LHCN-M2 (cell line): ENCODE measurements around the gene TAP1. TPM values are rescaled to one million over a fixed set of nuclear protein-coding genes. Genes with fewer than 3 reads are reported as not detected.

Experiments used
- DNase-seq: peaks from one replicate; pipeline ENCODE4 v3.0.0-alpha.2; 2012; ENCODE audit warnings: low read depth
- total RNA-seq: library from RNA; depleted of rRNA; stranded (reverse); fragments of >200 nt; gene quantifications from 2 replicates; pipeline ENCODE4 v1.2.3, GENCODE V29; 2014

The TAP1 gene
- total RNA-seq, 1 experiment from 2014 or later = 56.2 TPM

DNA sequence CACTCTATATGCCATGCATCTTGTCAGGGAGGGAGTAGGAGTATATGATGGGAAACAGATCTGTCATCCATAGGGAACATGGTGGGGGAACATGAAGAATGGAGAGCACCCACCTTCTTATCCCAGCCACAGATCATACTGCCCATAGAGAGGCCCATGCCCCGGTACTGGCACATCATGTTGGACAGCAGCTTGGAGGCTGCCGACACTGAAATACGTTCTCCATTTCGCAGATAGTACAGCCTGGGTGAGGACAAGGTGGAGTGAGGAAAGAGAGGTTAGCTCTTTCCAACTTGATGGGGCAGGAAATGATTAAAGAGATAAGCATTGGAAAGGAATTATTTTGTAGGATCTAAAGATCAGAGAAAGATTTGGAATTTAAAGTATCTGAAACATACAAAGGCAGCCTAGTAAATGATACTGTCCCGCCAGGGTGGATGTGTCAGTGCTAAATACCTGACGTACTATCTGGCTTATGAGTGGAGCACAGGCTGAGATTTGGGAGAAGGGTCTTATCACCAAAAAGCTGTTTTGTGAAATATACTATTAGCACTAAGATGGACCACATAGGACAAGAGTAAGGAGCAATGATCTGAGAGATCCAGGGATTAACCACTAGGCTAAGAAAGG lies 11.4 kb downstream of the TAP1 start:
- DNase-seq = no peak

DNA sequence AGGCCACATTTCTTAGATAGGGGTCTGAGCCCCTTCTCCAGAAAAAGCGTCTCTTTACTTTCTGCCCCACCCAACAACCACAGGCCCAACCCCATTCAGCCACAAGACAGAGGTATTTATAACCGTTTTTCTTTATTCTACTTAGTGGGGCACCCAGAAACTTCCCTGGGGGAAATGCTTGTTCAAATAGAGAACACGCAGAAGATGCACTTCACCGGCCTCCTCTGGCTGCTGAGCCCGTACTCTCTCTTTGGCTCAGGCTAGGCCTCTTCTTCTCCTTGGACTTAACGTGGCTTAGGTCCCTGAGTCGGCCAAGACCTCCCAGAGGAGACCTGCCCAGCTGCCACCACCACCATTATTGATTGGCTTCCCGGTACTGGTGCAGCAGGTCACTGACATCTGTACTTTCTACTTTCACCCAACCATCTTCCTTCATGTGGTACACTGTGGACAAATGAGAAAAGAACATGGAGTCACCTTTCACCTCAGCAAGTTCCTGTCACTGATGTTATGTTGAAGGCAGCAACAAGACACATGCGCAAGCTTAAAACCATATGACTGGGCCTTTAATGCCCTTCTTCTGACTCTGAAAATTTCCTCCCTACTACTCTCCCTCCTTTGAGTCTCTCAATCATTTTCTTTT lies 12.8 kb downstream of the TAP1 start:
- no peak for DNase-seq

- DNase-seq = no peak
Observed at GRCh38 chr6:32839356-32839755, 14.1 kb downstream of the TAP1 start.

GRCh38 chr6:32838114-32838958 lies 15.2 kb downstream of the TAP1 start, which contains the start of gene TAP2:
TSS of gene TAP2 (minus strand) at chr6:32838739. CDS start at chr6:32838233, 506 bp downstream.
- DNase-seq = peak; percentile 92

DNA sequence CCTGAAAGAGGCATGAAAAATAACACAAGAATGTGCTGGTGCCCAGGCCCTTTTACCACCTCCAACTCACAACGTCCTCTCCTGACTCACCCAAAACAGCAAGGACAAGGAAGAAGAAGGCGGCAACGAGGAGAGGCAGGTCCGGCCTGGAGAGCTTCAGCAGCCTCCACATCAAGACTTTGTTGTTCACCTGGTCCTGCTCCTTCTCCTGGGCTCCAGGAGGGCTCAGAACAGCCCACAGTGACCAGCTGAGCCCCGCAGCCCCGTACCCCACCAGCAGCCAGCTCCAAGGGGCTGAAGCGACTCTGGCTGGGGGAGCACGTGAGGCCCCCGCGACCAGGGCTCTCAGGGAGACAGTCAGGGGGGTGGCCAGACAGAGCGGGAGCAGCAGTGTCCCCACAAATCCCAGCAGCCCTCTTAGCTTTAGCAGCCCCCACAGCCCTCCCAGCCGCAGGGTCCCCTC lies 15.8 kb downstream of the TAP1 start:
- no peak for DNase-seq

DNA sequence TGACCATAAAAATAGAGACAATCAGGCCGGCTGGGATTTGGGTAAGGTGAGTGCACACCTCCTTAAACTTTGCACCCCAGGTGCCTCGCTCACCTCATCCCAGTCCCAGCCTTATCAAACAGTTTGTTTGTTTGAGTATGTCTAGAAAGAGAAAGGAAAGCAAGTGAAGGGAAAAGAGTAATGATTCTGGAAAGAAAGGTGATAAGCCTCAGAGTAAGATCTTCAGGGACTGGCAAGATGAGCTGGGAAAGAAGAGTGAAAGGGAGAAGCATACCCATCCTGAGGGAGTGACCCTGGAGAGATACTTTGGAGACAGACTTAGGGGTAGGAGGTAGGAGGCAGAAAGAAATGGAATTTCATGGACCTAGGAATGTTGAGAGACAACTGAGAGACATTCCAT lies 16.6 kb downstream of the TAP1 start:
- no peak for DNase-seq

DNA sequence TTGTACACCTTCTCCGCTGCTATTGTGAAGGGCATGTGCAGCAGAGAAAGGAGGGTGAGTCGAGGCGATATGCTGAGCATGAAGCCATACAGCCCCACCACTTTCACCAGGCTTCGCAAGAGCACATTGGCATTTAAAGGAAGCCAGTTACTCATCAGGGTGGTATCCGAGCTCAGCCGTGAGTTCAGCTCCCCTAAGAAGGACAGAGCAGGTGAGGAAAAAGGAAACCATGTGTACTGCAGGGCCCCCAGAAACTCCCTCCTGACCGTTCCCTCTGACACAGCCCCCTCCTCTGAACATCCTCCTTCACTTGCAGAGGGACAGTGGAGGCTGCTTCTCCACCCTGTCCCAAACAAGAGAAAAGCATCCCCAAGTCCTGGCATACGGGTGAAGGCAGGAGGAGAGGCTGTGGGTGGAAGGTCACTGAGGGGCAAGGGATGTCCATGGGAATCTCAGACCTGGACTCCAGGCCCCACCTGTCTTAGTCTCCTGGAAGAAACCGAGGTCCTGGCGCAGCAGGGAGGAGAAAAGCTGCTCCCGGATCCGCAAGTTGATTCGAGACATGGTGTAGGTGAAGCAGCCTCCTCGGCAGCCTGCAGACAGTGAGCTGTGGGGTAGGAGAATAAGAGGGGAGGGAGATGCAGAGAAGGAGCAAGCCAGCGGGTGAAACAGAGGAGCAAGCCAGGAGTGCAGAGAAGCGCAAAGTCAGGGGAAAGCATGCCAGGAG lies 18.2 kb downstream of the TAP1 start:
- DNase-seq = no peak

GRCh38 chr6:32833664-32834063 lies 19.8 kb downstream of the TAP1 start:
- DNase-seq = no peak

GRCh38 chr6:32832535-32832934 lies 21.0 kb downstream of the TAP1 start:
- no peak for DNase-seq

DNA sequence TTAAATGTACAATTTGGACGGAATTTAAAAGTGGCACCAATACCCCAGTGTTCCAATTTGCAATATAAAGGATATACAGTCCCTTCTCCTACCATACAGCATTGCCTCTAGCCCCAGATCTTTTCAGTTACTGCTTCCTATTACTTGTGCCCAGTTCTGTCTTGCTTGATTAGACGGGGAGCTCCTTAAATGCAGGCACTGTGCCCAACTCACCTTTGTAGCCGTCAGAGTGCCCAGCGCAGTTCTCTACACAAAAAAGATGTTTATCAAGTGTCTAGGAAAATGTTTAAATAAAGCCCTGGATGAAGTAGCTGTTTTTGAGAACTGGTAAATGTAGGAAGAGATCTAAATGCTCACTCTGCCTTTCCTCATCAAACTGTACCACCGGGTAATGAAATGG lies 22.6 kb downstream of the TAP1 start:
- DNase-seq = no peak

DNA sequence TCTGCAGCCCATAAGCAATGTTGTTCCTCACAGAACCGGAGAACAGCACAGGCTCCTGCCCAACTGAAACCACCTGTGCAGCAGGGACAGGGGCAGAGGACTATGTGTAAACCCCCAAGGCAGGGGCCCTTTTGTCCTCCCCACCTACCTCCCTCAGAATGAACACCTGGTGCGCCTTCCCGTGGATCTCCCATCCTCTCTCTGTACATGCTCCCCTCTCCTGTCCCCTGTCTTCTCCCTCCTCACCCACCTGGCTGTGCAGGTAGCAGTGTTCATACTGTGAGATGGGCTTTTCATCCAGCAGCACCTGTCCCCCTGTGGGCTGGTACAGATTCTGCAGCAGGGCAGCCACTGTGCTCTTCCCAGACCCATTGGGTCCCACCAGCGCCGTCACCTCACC lies 23.5 kb downstream of the TAP1 start:
- DNase-seq = no peak

DNA sequence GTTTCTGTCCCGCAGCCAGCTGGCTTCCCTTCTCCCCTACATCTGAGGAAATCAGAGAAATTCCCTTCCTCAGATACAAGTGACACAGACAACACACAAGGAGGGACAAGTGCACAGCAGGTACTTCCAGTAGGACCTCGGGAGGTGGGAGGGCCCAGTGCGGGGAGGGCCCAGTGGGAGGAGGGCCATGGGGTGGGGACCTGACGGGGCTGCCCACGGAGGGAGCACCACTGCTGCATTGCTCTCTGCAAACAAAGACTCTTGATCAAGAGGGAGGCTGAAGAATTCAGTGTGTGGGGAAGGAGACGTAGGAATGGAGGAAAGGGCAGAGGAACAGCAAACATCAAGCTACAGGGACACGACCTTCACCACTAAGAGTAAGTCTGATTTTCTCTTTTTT lies 24.0 kb downstream of the TAP1 start:
- DNase-seq = no peak

GRCh38 chr6:32827025-32827424 lies 26.5 kb downstream of the TAP1 start:
- no peak for DNase-seq

DNA sequence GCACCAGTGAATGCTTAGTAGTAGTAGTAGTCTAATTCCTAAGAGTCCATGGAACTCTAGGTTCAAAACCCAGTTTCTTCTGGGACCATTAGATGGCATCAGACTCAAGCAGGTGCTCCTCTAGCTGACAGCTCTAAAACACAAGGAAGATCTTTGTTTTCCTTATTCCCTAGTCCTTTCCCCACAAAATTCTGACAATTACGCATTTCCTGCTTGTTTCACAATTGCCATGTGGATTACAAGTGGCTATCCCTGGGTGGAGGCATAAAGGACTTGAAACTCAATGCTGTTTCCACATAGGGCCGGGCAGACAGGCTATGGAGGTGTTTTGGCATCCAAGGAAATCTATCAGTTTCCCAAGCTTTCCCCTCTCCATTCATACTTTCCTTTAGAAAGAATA lies 27.5 kb downstream of the TAP1 start:
- peak; percentile 72 for DNase-seq

GRCh38 chr6:32819729-32820128 lies 33.8 kb downstream of the TAP1 start:
- DNase-seq = peak; percentile 98

- DNase-seq = no peak
Observed at GRCh38 chr6:32818867-32819266, 34.6 kb downstream of the TAP1 start.

- no peak for DNase-seq
Observed at GRCh38 chr6:32816746-32817204, 36.7 kb downstream of the TAP1 start, which contains the start of gene HLA-DOB. TSS of gene HLA-DOB (minus strand) at chr6:32817002. CDS start at chr6:32816951, 51 bp downstream.

GRCh38 chr6:32815996-32816395 lies 37.5 kb downstream of the TAP1 start:
- DNase-seq = no peak

GRCh38 chr6:32815115-32815514 lies 38.4 kb downstream of the TAP1 start:
- peak; percentile 61 for DNase-seq

GRCh38 chr6:32814145-32814544 lies 39.4 kb downstream of the TAP1 start:
- no peak for DNase-seq

GRCh38 chr6:32809171-32809570 lies 44.3 kb downstream of the TAP1 start:
- no peak for DNase-seq
